H9 (cell line): ENCODE data around the gene RBM8A. TPM values are rescaled to one million over a fixed set of nuclear protein-coding genes. Genes with fewer than 3 reads are reported as not detected.

Experiments
- DNase-seq: peaks from one replicate; pipeline ENCODE4 v3.0.0-alpha.2; 2017
- H2AFZ ChIP-seq: one replicate; pipeline ENCODE4 v1.6.1; 2013; ENCODE audit warnings: mild to moderate bottlenecking, low read length, control low read depth, moderate library complexity
- H2AK5ac ChIP-seq: 2 replicates; pipeline ENCODE4 v1.6.1; 2013; ENCODE audit warnings: low read length, control low read depth, mixed read lengths; ENCODE audit not compliant: insufficient read length
- H2BK120ac ChIP-seq: one replicate; pipeline ENCODE4 v1.6.1; 2013; ENCODE audit warnings: low read depth, mild to moderate bottlenecking, low read length, control low read depth, inconsistent platforms; ENCODE audit not compliant: poor library complexity, severe bottlenecking
- H2BK12ac ChIP-seq: 2 replicates; pipeline ENCODE4 v1.6.1; 2013; ENCODE audit warnings: low read length, control low read depth, mixed read lengths, low read depth; ENCODE audit not compliant: insufficient read length
- H2BK15ac ChIP-seq: 2 replicates; pipeline ENCODE4 v1.6.1; 2013; ENCODE audit warnings: low read depth, low read length, control low read depth
- H2BK20ac ChIP-seq: one replicate; pipeline ENCODE4 v1.6.1; 2013; ENCODE audit warnings: low read depth, mild to moderate bottlenecking, low read length, control low read depth, inconsistent platforms; ENCODE audit not compliant: poor library complexity, severe bottlenecking
- H2BK5ac ChIP-seq: 2 replicates; pipeline ENCODE4 v1.6.1; 2013; ENCODE audit warnings: low read length, control low read depth, mixed read lengths; ENCODE audit not compliant: insufficient read length
- H3K14ac ChIP-seq: 2 replicates; pipeline ENCODE4 v1.6.1; 2013; ENCODE audit warnings: low read length, control low read depth; ENCODE audit not compliant: insufficient read depth
- H3K18ac ChIP-seq: 2 replicates; pipeline ENCODE4 v1.6.1; 2013; ENCODE audit warnings: low read depth, mild to moderate bottlenecking, mixed read lengths, low read length, control low read depth; ENCODE audit not compliant: insufficient read length
- H3K23ac ChIP-seq: 2 replicates; pipeline ENCODE4 v1.6.1; 2013; ENCODE audit warnings: low read length, control low read depth, mixed read lengths, low read depth; ENCODE audit not compliant: insufficient read length
- H3K23me2 ChIP-seq: 2 replicates; pipeline ENCODE4 v1.6.1; 2013; ENCODE audit warnings: low read depth, mild to moderate bottlenecking, mixed read lengths, low read length, control low read depth; ENCODE audit not compliant: insufficient read length, poor library complexity, severe bottlenecking
- H3K27ac ChIP-seq: 2 replicates; pipeline ENCODE4 v1.5.1; 2013; ENCODE audit warnings: low read length, control low read depth, mixed read lengths, low read depth; ENCODE audit not compliant: insufficient read length
- H3K27me3 ChIP-seq: 2 replicates; pipeline ENCODE4 v1.6.1; 2013; ENCODE audit warnings: low read length, control low read depth, inconsistent platforms; ENCODE audit not compliant: insufficient read depth
- H3K4ac ChIP-seq: 2 replicates; pipeline ENCODE4 v1.6.1; 2013; ENCODE audit warnings: low read depth, mild to moderate bottlenecking, control low read depth, inconsistent platforms, low read length, moderate library complexity
- H3K4me1 ChIP-seq: 2 replicates; pipeline ENCODE4 v1.6.1; 2013; ENCODE audit warnings: low read length, control low read depth, inconsistent platforms; ENCODE audit not compliant: insufficient read depth
- H3K4me2 ChIP-seq: 2 replicates; pipeline ENCODE4 v1.6.1; 2013; ENCODE audit warnings: low read length, control low read depth, mixed read lengths; ENCODE audit not compliant: insufficient read length, insufficient read depth
- H3K56ac ChIP-seq: 2 replicates; pipeline ENCODE4 v1.6.1; 2013; ENCODE audit warnings: low read depth, mild to moderate bottlenecking, mixed read lengths, low read length, control low read depth; ENCODE audit not compliant: insufficient read length
- H3K79me1 ChIP-seq: 2 replicates; pipeline ENCODE4 v1.6.1; 2013; ENCODE audit warnings: low read depth, mild to moderate bottlenecking, moderate library complexity, low read length, control low read depth, inconsistent platforms; ENCODE audit not compliant: insufficient read depth, poor library complexity, severe bottlenecking
- H3K79me2 ChIP-seq: 2 replicates; pipeline ENCODE4 v1.6.1; 2013; ENCODE audit warnings: low read length, control low read depth, inconsistent platforms; ENCODE audit not compliant: insufficient read depth
- H3K9ac ChIP-seq: 2 replicates; pipeline ENCODE4 v1.6.1; 2013; ENCODE audit warnings: low read length, control low read depth, mixed read lengths; ENCODE audit not compliant: insufficient read length; ENCODE audit errors: extremely low read depth
- H3K9me3 ChIP-seq: one replicate; pipeline ENCODE4 v1.6.1; 2013; ENCODE audit warnings: low read depth, low read length, inconsistent platforms; ENCODE audit not compliant: control insufficient read depth
- H3T11ph ChIP-seq: one replicate; pipeline ENCODE4 v1.6.1; 2013; ENCODE audit warnings: mild to moderate bottlenecking, low read length, control low read depth, inconsistent platforms
- H4K20me1 ChIP-seq: one replicate; pipeline ENCODE4 v1.6.1; 2013; ENCODE audit not compliant: control insufficient read depth, insufficient read length, insufficient read depth
- H4K5ac ChIP-seq: 2 replicates; pipeline ENCODE4 v1.6.1; 2013; ENCODE audit warnings: low read depth, mild to moderate bottlenecking, mixed read lengths, low read length, control low read depth; ENCODE audit not compliant: insufficient read length
- H4K8ac ChIP-seq: replicated peaks from 2 replicates; pipeline ENCODE4 v1.6.1; 2013; ENCODE audit warnings: low read length, control low read depth, mixed read lengths, low read depth; ENCODE audit not compliant: insufficient read length
- H4K91ac ChIP-seq: 2 replicates; pipeline ENCODE4 v1.6.1; 2013; ENCODE audit warnings: low read depth, mild to moderate bottlenecking, moderate library complexity, mixed read lengths, low read length, control low read depth; ENCODE audit not compliant: insufficient read length
- H3K27ac Mint-ChIP-seq, 3 experiments: 2 replicates in 2 of 3; 3 replicates in 1 of 3; pipeline ENCODE4 v1.8.0; 2020 to 2021; ENCODE audit warnings: mixed read lengths in 3 of 3, mild to moderate bottlenecking in 1 of 3, moderate library complexity in 1 of 3
- H3K27me3 Mint-ChIP-seq: 2 replicates; pipeline ENCODE4 v1.8.0; 2021; ENCODE audit warnings: low read depth, mild to moderate bottlenecking, moderate library complexity, mixed read lengths
- H3K36me3 Mint-ChIP-seq, 3 experiments: 2 replicates in 2 of 3; 3 replicates in 1 of 3; pipeline ENCODE4 v1.8.0; 2020 to 2021; ENCODE audit warnings: low read depth in 3 of 3, mixed read lengths in 3 of 3; ENCODE audit not compliant: insufficient read depth in 1 of 3
- H3K4me1 Mint-ChIP-seq, 2 experiments: 2 replicates each; pipeline ENCODE4 v1.8.0; 2020; ENCODE audit warnings: mixed read lengths in 2 of 2
- H3K4me3 Mint-ChIP-seq, 2 experiments: 2 replicates in 1 of 2; 3 replicates in 1 of 2; pipeline ENCODE4 v1.8.0; 2020 to 2021; ENCODE audit warnings: mild to moderate bottlenecking in 2 of 2, mixed read lengths in 2 of 2, moderate library complexity in 1 of 2
- H3K9me3 Mint-ChIP-seq, 2 experiments: 2 replicates in 1 of 2; 3 replicates in 1 of 2; pipeline ENCODE4 v1.8.0; 2020; ENCODE audit warnings: mild to moderate bottlenecking in 2 of 2, mixed read lengths in 2 of 2, moderate library complexity in 1 of 2
- CTCF ChIP-seq: fragments of 200-600 bp; sonication (generic); conservative IDR thresholded peaks from 3 replicates; pipeline ENCODE4 v1.8.0; 2021; ENCODE audit warnings: antibody characterized with exemption, mild to moderate bottlenecking
- WGBS: extraction: QIAGEN DNeasy Blood & Tissue Kit; methylation state at CpG from one replicate; pipeline ENCODE4 v1.1.7; 2013; ENCODE audit warnings: missing lambda C conversion rate, low lambda C conversion rate, mixed read lengths; ENCODE audit not compliant: insufficient read length; ENCODE audit errors: extremely low coverage; 5-methylcytosine and 5-hydroxymethylcytosine counted together
- total RNA-seq: library from RNA; stranded (reverse); gene quantifications from 2 replicates; pipeline ENCODE4 v1.2.1, GENCODE V29; 2021

RBM8A gene
- total RNA-seq, 1 experiment from 2014 or later, result 298 TPM

- Histone ChIP-seq H2AK5ac (no peak overlapping the region), H3K4me2 (peak overlapping the region; percentile 75), H3K4ac (no peak overlapping the region), H3K23me2 (peaks cover 31% of the 10 kb centered on the region), H2BK20ac (no peak overlapping the region), H3K27me3 (peaks cover 43% of the 10 kb centered on the region), H4K8ac (no peak overlapping the region), H3K56ac (no peak overlapping the region), H4K91ac (no peak overlapping the region), H3K14ac (no peak overlapping the region), H3T11ph (no peak overlapping the region), H3K18ac (no peak overlapping the region), H2BK12ac (no peak overlapping the region), H2AFZ (peak overlapping the region; percentile 22), H3K79me2 (no peaks in the 10 kb centered on the region), H3K9ac (peak overlapping the region; percentile 60), H3K23ac (no peak overlapping the region), H2BK120ac (no peak overlapping the region), H2BK5ac (no peak overlapping the region), H2BK15ac (no peak overlapping the region), H3K9me3 (no peaks in the 10 kb centered on the region), H4K20me1 (no peaks in the 10 kb centered on the region), H4K5ac (no peak overlapping the region), H3K4me1 (peaks cover 2% of the 10 kb centered on the region; the same call in 1 of the 2 replicates), H3K79me1 (no peaks in the 10 kb centered on the region), H3K27ac (no peak overlapping the region)
- H3K9me3 Mint-ChIP-seq, result no peaks in the 10 kb centered on the region
- H3K27me3 Mint-ChIP-seq, result peaks cover 79% of the 10 kb centered on the region
- WGBS, result no CpG with 5 or more reads among the region's 44 CpGs
- peak overlapping the region in 2 of 3 experiments; percentile 77 to 94; a peak in 2 of 7 replicates for H3K27ac Mint-ChIP-seq
- peak; percentile 92 for DNase-seq
- no peaks in the 10 kb centered on the region; a peak in 1 of 7 replicates for H3K36me3 Mint-ChIP-seq
- TF ChIP-seq CTCF, result peak; percentile 42; the same call in 2 of the 3 replicates
- H3K4me1 Mint-ChIP-seq, result peaks cover 42 to 50% of the 10 kb centered on the region in 2 experiments
- H3K4me3 Mint-ChIP-seq, result peak overlapping the region; percentile 87 to 95
Observed at GRCh38 chr1:145960468-145961108, 33.3 kb upstream of the RBM8A start.
